GM19193 (cell line): ENCODE results near the gene ZNF831.

Experiments used
- POLR2A ChIP-seq: IDR thresholded peaks from 4 replicates; pipeline ENCODE4 v1.6.1; 2011; ENCODE audit not compliant: insufficient read depth, insufficient read length; ENCODE audit errors: extremely low read depth

ZNF831 gene

DNA sequence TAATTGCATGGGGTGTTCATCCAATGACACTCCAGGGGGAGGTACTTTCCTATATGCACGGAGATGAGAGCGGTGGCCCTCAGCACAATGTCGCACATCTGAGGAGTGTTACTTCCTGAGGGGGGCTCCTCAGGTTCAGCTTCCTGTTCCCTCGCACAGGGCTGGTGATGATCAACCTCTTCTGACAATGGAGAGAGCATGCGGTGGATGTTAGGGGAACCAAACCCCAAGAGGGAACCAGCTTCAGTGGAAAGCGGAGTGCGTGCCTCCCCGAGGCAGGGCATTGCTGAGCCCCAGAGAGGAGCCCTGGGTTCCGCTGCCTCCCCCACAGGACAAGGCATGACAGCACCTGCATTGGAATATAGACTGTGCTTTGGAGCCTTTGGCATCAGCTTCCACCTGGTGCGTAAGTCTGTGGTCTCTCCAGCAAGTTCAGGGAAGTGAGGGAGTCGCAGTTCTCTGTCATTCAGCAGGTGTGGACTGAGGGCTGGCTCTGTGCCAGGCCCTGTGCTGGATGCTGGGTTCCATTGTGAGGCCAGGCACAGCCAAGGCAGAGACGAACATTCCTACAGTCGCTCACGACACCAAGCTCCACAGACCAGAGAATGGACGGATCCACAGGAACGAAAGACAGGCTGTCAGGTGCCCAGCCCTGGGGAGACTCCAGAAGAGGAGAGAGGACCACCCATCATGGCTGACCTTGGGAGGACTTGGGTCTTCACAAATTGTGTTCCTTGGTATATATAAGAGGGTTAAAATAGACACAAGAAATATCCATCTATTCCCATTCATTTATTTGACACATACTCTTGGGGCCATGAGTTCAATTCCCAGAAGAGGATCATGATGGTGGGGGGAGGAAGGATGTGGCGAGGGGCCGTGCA, 3.9 kb upstream of the ZNF831 start:
- TF ChIP-seq POLR2A = no peak

DNA sequence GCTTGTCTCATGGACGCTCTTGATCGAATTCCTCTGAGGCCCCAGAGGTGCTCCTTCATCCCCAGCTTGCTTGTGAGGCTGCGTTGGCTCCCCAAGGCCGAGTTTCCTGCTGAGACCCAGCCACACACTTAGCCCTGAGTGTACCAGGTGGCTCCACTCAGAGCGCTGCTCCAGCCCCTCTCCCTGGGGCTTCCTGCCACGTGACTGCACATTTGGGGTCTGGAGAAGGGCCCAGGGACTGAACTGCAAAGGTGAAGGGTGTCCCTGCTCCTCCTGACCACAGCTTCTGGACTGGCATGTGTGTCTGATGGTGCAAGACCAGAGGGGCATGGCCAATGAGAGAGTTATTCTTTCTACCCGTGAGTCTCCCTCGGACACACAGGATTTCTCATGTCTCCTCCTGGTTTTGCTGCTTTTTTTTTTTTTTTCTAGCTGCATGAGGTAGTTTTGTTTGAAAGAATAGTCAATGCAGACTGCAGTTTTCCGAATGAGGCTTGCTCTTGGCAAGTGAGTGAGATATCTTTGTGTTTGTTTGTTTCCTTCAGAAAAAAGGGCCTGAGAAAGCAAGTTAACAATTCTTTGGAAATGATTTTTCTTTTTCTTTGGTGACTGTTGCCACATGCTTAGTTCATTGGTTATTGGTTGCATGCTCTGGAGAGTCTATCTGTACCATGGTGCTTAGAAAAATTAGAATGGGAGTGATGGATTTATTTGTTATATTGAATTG, 3.1 kb upstream of the ZNF831 start:
- TF ChIP-seq POLR2A = no peak

GRCh38 chr20:59161721-59162120, 1.9 kb upstream of the ZNF831 start:
- no peak for TF ChIP-seq POLR2A

GRCh38 chr20:59164686-59165391, 1.2 kb downstream of the ZNF831 start:
- TF ChIP-seq POLR2A = no peak

DNA sequence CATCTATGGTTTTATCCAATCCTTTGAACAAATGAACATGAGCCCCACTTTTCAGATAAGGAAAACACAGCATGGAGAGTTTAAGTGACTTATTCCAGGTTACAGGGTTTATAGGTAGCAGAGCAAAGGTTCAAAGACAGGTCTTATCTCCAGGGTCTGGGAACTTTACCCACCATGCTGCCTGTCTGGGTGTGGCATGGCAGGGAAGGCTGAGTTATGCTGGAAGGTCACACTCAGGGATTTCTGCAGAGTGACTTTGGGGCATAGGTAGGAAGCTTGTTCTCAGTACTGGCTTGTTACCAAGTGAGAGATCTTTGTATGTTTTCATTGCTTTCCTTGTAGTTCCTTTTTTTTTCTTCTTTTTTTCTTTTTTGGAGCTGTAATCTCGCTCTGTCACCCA, 1.8 kb downstream of the ZNF831 start:
- no peak for TF ChIP-seq POLR2A

- no peak for TF ChIP-seq POLR2A
Observed at GRCh38 chr20:59165891-59166709, 2.5 kb downstream of the ZNF831 start.

DNA sequence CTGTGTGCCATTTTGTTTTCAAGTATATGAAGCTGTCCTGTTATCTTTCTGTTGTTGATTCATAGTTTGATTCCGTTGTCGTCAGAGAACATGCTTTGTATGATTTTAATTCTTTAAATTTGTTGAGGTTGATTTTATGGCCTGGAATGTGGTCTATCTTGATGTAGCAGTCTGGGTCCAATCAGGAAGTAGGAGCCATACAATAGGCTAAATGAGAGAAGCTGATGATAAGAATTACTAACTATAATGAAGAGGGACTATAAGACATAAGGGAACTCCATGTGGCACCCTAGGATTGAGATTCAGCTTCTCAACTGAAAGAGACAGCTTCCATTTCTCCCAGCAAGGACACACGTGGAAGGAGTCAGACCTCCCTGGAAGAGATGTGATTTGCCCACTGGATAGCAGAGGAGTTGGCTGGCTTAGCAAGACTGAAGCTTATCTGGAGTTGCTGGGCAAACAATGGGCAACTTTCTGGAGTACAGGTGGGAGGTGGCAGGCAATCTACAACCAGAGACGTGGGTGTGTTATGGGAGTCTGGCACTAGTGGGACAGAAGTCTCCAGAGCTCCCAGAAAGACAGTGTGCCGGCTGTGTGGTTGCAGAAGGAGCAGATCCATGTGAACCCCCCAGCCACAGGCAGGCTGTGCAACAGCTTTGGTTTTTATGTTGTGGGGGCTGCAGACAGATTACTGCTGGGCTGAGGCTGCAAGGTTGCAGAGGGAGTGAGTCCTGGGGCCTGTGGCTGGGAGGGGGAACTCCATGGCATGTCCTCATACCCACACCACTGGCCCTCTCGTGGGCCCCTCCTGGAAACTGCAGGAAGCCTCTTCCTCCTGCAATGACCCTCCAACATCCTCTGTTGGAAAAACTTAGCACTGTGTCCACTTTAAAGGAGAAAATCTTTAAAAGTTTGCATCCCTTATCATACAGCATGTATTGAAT, 7.1 kb downstream of the ZNF831 start:
- no peak for TF ChIP-seq POLR2A

GRCh38 chr20:59171986-59172385, 8.4 kb downstream of the ZNF831 start:
- no peak for TF ChIP-seq POLR2A

GRCh38 chr20:59173938-59174491, 10.4 kb downstream of the ZNF831 start:
- TF ChIP-seq POLR2A = no peak

- TF ChIP-seq POLR2A = no peak
Observed at GRCh38 chr20:59175002-59175401, 11.4 kb downstream of the ZNF831 start.

- TF ChIP-seq POLR2A = no peak
Observed at GRCh38 chr20:59175861-59176260, 12.2 kb downstream of the ZNF831 start.

GRCh38 chr20:59176812-59177211, 13.2 kb downstream of the ZNF831 start:
- TF ChIP-seq POLR2A = no peak
